Epithelial cell of proximal tubule (primary cell): ENCODE measurements around the gene RCSD1. TPM values are rescaled to one million over a fixed set of nuclear protein-coding genes. Genes with fewer than 3 reads are reported as not detected.

Source experiments
- DNase-seq: peaks from one replicate; pipeline ENCODE4 v3.0.0-alpha.2; 2011; ENCODE audit warnings: low read depth
- H3K4me3 ChIP-seq: 2 replicates; pipeline ENCODE4 v1.5.1; 2011; ENCODE audit warnings: low read depth, mild to moderate bottlenecking, low read length
- CTCF ChIP-seq: conservative IDR thresholded peaks from 2 replicates; pipeline ENCODE4 v1.5.1; 2012; ENCODE audit warnings: low read depth, mild to moderate bottlenecking, low read length
- total RNA-seq: library from RNA; depleted of rRNA; stranded (reverse); fragments of >200 nt; gene quantifications from 2 replicates; pipeline ENCODE4 v1.2.3, GENCODE V29; 2015

Gene RCSD1
- total RNA-seq, 1 donor from 2014 or later, result not detected

- no peak for TF ChIP-seq CTCF
- DNase-seq, result no peak
- H3K4me3 ChIP-seq, result no peak overlapping the region
Measured at GRCh38 chr1:167588361-167588760, 41.7 kb upstream of the RCSD1 start.

GRCh38 chr1:167592475-167592874 lies 37.6 kb upstream of the RCSD1 start:
- no peak for TF ChIP-seq CTCF
- DNase-seq, result no peak
- no peak overlapping the region for H3K4me3 ChIP-seq

GRCh38 chr1:167593860-167594259 lies 36.2 kb upstream of the RCSD1 start:
- DNase-seq, result no peak
- H3K4me3 ChIP-seq, result no peak overlapping the region
- no peak for TF ChIP-seq CTCF

- no peak for DNase-seq
- no peak overlapping the region for H3K4me3 ChIP-seq
- TF ChIP-seq CTCF, result no peak
Measured at GRCh38 chr1:167594822-167595221, 35.2 kb upstream of the RCSD1 start.

GRCh38 chr1:167599957-167600581 lies 30.0 kb upstream of the RCSD1 start:
- peak; percentile 49 for TF ChIP-seq CTCF
- peak; percentile 60 for DNase-seq
- H3K4me3 ChIP-seq, result no peak overlapping the region

- no peak for DNase-seq
Measured at GRCh38 chr1:167601442-167602383, 28.3 kb upstream of the RCSD1 start.

More at GRCh38 chr1:167601442-167602383, 28.3 kb upstream of the RCSD1 start:
- no peak for TF ChIP-seq CTCF
- H3K4me3 ChIP-seq, result no peak overlapping the region
